ENCODE data around the gene DEFB112.

DNA sequence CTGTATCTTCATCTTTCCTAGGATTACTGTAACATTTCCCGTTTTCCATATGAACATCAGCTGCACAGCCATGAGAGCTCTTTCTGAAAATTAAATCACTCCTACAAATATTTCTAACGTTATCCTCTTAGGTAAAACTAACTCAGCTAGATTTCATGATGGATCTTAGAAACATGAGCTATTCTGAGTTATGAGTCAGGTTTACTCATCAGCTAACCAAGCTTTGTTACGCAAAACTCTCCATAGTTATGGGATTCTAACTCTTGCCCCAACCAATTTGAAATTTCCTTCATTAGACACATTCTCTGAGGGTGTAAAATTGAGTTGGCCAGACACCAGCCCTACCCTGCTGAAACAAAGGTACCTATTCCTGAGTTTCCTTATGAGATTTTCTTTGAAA lies 41.9 kb downstream of the DEFB112 start:
- TF ChIP-seq, protein P1, sequence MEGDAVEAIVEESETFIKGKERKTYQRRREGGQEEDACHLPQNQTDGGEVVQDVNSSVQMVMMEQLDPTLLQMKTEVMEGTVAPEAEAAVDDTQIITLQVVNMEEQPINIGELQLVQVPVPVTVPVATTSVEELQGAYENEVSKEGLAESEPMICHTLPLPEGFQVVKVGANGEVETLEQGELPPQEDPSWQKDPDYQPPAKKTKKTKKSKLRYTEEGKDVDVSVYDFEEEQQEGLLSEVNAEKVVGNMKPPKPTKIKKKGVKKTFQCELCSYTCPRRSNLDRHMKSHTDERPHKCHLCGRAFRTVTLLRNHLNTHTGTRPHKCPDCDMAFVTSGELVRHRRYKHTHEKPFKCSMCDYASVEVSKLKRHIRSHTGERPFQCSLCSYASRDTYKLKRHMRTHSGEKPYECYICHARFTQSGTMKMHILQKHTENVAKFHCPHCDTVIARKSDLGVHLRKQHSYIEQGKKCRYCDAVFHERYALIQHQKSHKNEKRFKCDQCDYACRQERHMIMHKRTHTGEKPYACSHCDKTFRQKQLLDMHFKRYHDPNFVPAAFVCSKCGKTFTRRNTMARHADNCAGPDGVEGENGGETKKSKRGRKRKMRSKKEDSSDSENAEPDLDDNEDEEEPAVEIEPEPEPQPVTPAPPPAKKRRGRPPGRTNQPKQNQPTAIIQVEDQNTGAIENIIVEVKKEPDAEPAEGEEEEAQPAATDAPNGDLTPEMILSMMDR (IDR thresholded peaks at IDR 0.05; ENCODE audit: poor library complexity, severe bottlenecking) = no peak
- TF ChIP-seq RAD21 (conservative IDR thresholded peaks at IDR 0.05) (no peak), POLR2AphosphoS5 (IDR thresholded peaks at IDR 0.05) (no peak), EP300 (conservative IDR thresholded peaks at IDR 0.05; ENCODE audit: poor library complexity, severe bottlenecking) (no peak), TAF1 (IDR thresholded peaks at IDR 0.05; ENCODE audit: low read depth) (no peak), EZH2 (IDR thresholded peaks at IDR 0.05; ENCODE audit: borderline replicate concordance, insufficient read depth, low read length, poor library complexity, severe bottlenecking) (no peak)
- TF ChIP-seq, protein P2, sequence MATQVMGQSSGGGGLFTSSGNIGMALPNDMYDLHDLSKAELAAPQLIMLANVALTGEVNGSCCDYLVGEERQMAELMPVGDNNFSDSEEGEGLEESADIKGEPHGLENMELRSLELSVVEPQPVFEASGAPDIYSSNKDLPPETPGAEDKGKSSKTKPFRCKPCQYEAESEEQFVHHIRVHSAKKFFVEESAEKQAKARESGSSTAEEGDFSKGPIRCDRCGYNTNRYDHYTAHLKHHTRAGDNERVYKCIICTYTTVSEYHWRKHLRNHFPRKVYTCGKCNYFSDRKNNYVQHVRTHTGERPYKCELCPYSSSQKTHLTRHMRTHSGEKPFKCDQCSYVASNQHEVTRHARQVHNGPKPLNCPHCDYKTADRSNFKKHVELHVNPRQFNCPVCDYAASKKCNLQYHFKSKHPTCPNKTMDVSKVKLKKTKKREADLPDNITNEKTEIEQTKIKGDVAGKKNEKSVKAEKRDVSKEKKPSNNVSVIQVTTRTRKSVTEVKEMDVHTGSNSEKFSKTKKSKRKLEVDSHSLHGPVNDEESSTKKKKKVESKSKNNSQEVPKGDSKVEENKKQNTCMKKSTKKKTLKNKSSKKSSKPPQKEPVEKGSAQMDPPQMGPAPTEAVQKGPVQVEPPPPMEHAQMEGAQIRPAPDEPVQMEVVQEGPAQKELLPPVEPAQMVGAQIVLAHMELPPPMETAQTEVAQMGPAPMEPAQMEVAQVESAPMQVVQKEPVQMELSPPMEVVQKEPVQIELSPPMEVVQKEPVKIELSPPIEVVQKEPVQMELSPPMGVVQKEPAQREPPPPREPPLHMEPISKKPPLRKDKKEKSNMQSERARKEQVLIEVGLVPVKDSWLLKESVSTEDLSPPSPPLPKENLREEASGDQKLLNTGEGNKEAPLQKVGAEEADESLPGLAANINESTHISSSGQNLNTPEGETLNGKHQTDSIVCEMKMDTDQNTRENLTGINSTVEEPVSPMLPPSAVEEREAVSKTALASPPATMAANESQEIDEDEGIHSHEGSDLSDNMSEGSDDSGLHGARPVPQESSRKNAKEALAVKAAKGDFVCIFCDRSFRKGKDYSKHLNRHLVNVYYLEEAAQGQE (IDR thresholded peaks at IDR 0.05; ENCODE audit: borderline replicate concordance) = no peak

Data from neural cell (in vitro differentiated cells).